IMR-90 (cell line): ENCODE results near the gene LRP6. TPM values are rescaled to one million over a fixed set of nuclear protein-coding genes. Genes with fewer than 3 reads are reported as not detected.
A peak's percentile ranks its signal among the peaks of the same experiment; 100 is the strongest.

Source experiments
- ATAC-seq: fragments of 200-7000 bp; cut with Tn5 transposase; 2 replicates; pipeline ENCODE4 v1.9.1; 2020; ENCODE audit warnings: low read depth, mild to moderate bottlenecking, moderate library complexity
- BruUV-seq: library from RNA; stranded (reverse); fragments of 400-500 nt; replicated peaks from 2 replicates; lab custom pipeline; 2021; lab: Mats Ljungman, UMichigan
- CTCF ChIA-PET: fragments of 300-600 bp; formaldehyde crosslinking; extraction: SDS; loops from one replicate; lab custom pipeline; 2021; ENCODE audit warnings: antibody characterized with exemption; lab: Yijun Ruan, JAX
- POLR2A ChIA-PET: fragments of 300-600 bp; sonication (Branson Sonifier 250); formaldehyde crosslinking; loops from one replicate; lab custom pipeline; 2022; ENCODE audit warnings: antibody characterized with exemption; ENCODE audit not compliant: unreplicated experiment; lab: Charles Lee
- DNase-seq: peaks from one replicate; pipeline ENCODE4 v3.0.0; 2013
- H2AFZ ChIP-seq: replicated peaks from 2 replicates; pipeline ENCODE3; 2013; ENCODE audit warnings: low read length, mild to moderate bottlenecking; ENCODE audit not compliant: poor library complexity
- H2AK5ac ChIP-seq: 2 replicates; pipeline ENCODE4 v1.6.1; 2013; ENCODE audit warnings: low read depth, low read length, inconsistent platforms
- H2AK9ac ChIP-seq: replicated peaks from 2 replicates; pipeline ENCODE3; 2013; ENCODE audit warnings: mild to moderate bottlenecking, low read depth, low read length, moderate library complexity; ENCODE audit not compliant: poor library complexity
- H2BK120ac ChIP-seq: 2 replicates; pipeline ENCODE4 v1.6.1; 2013; ENCODE audit warnings: low read depth, low read length, inconsistent platforms
- H2BK15ac ChIP-seq: 3 replicates; pipeline ENCODE4 v1.6.1; 2013; ENCODE audit warnings: low read depth, low read length, inconsistent platforms
- H2BK20ac ChIP-seq: 2 replicates; pipeline ENCODE4 v1.6.1; 2013; ENCODE audit warnings: low read depth, mild to moderate bottlenecking, inconsistent platforms, low read length, moderate library complexity
- H2BK5ac ChIP-seq: 2 replicates; pipeline ENCODE4 v1.6.1; 2013; ENCODE audit warnings: mild to moderate bottlenecking, low read depth, low read length, inconsistent platforms; ENCODE audit not compliant: poor library complexity, severe bottlenecking
- H3K14ac ChIP-seq: replicated peaks from 2 replicates; pipeline ENCODE4 v1.6.1; 2013; ENCODE audit warnings: low read depth, low read length, inconsistent platforms
- H3K18ac ChIP-seq: 2 replicates; pipeline ENCODE4 v1.6.1; 2013; ENCODE audit warnings: low read depth, low read length, control low read depth
- H3K23ac ChIP-seq: 2 replicates; pipeline ENCODE4 v1.6.1; 2013; ENCODE audit warnings: low read depth, low read length, inconsistent platforms
- H3K27ac ChIP-seq: 2 replicates; pipeline ENCODE4 v1.5.1; 2013; ENCODE audit warnings: mild to moderate bottlenecking, control low read depth, low read length; ENCODE audit not compliant: insufficient read depth
- H3K27me3 ChIP-seq: 2 replicates; pipeline ENCODE4 v1.6.1; 2013; ENCODE audit warnings: low read length; ENCODE audit not compliant: control insufficient read depth, insufficient read depth
- H3K36me3 ChIP-seq: 2 replicates; pipeline ENCODE4 v1.6.1; 2013; ENCODE audit warnings: low read length, mixed read lengths; ENCODE audit not compliant: control insufficient read depth, insufficient read depth
- H3K4ac ChIP-seq: 2 replicates; pipeline ENCODE4 v1.6.1; 2013; ENCODE audit warnings: low read depth, low read length, inconsistent platforms
- H3K4me1 ChIP-seq: 2 replicates; pipeline ENCODE4 v1.6.1; 2013; ENCODE audit warnings: low read length, mixed read lengths; ENCODE audit not compliant: control insufficient read depth, insufficient read depth
- H3K4me2 ChIP-seq: 2 replicates; pipeline ENCODE4 v1.6.1; 2013; ENCODE audit warnings: low read depth, mild to moderate bottlenecking, control low read depth, low read length, moderate library complexity
- H3K4me3 ChIP-seq: 2 replicates; pipeline ENCODE4 v1.5.1; 2013; ENCODE audit warnings: low read depth, mild to moderate bottlenecking, control low read depth, low read length, moderate library complexity; ENCODE audit not compliant: insufficient read depth
- H3K56ac ChIP-seq: 2 replicates; pipeline ENCODE4 v1.6.1; 2013; ENCODE audit warnings: low read length, inconsistent platforms; ENCODE audit not compliant: insufficient read depth; ENCODE audit errors: extremely low read depth
- H3K79me1 ChIP-seq, 2 experiments: 2 replicates each; pipeline ENCODE4 v1.6.1; 2013; ENCODE audit warnings: low read length in 2 of 2, inconsistent platforms in 1 of 2, low read depth in 1 of 2
- H3K9ac ChIP-seq: 2 replicates; pipeline ENCODE4 v1.6.1; 2013; ENCODE audit warnings: low read depth, low read length, control low read depth
- H3K9me1 ChIP-seq: 2 replicates; pipeline ENCODE4 v1.6.1; 2013; ENCODE audit warnings: low read length, inconsistent platforms; ENCODE audit not compliant: insufficient read depth
- H3K9me3 ChIP-seq: 2 replicates; pipeline ENCODE4 v1.6.1; 2013; ENCODE audit warnings: low read length; ENCODE audit not compliant: control insufficient read depth, insufficient read depth
- H4K20me1 ChIP-seq: 2 replicates; pipeline ENCODE4 v1.6.1; 2013; ENCODE audit warnings: low read length, inconsistent platforms; ENCODE audit not compliant: insufficient read depth
- H4K5ac ChIP-seq: 2 replicates; pipeline ENCODE4 v1.6.1; 2013; ENCODE audit warnings: mild to moderate bottlenecking, low read depth, low read length, control low read depth
- H4K8ac ChIP-seq, 2 experiments: 2 replicates each; pipeline ENCODE4 v1.6.1; 2013; ENCODE audit warnings: low read depth in 2 of 2, low read length in 2 of 2, control low read depth in 1 of 2, inconsistent platforms in 1 of 2
- H4K91ac ChIP-seq: 2 replicates; pipeline ENCODE4 v1.6.1; 2013; ENCODE audit warnings: low read depth, low read length, inconsistent platforms; ENCODE audit not compliant: insufficient read depth
- BHLHE40 ChIP-seq: fragments of 150-350 bp; IDR thresholded peaks from 2 replicates; pipeline ENCODE4 v1.6.1; 2016; ENCODE audit warnings: mild to moderate bottlenecking, low read depth, low read length
- CEBPB ChIP-seq: IDR thresholded peaks from 2 replicates; pipeline ENCODE4 v1.6.1; 2012; ENCODE audit warnings: low read depth, low read length, improper control_type of control experiment
- CHD1 ChIP-seq: IDR thresholded peaks from 2 replicates; pipeline ENCODE4 v1.6.1; 2012; ENCODE audit warnings: low read depth, low read length, improper control_type of control experiment
- CTCF ChIP-seq: conservative IDR thresholded peaks from 2 replicates; pipeline ENCODE4 v1.5.1; 2012; ENCODE audit warnings: mild to moderate bottlenecking, low read depth, low read length, improper control_type of control experiment
- ELK1 ChIP-seq: fragments of 150-350 bp; IDR thresholded peaks from 2 replicates; pipeline ENCODE4 v1.6.1; 2016; ENCODE audit warnings: low read depth, mild to moderate bottlenecking, low read length, moderate library complexity, borderline replicate concordance
- FOS ChIP-seq: fragments of 150-350 bp; IDR thresholded peaks from 2 replicates; pipeline ENCODE4 v1.6.1; 2016; ENCODE audit warnings: low read depth, low read length
- MAFK ChIP-seq: IDR thresholded peaks from 2 replicates; pipeline ENCODE4 v1.6.1; 2012; ENCODE audit warnings: low read depth, low read length, improper control_type of control experiment
- MAZ ChIP-seq: IDR thresholded peaks from 2 replicates; pipeline ENCODE4 v1.6.1; 2012; ENCODE audit warnings: low read depth, mild to moderate bottlenecking, low read length, improper control_type of control experiment, moderate library complexity, borderline replicate concordance
- MXI1 ChIP-seq: IDR thresholded peaks from 2 replicates; pipeline ENCODE4 v1.6.1; 2012; ENCODE audit warnings: low read depth, mild to moderate bottlenecking, low read length, moderate library complexity, borderline replicate concordance
- NFE2L2 ChIP-seq: fragments of 150-350 bp; IDR thresholded peaks from 2 replicates; pipeline ENCODE4 v1.6.1; 2016; ENCODE audit warnings: low read depth, mild to moderate bottlenecking, low read length
- POLR2A ChIP-seq: IDR thresholded peaks from 2 replicates; pipeline ENCODE4 v1.6.1; 2012; ENCODE audit warnings: mild to moderate bottlenecking, low read depth, low read length
- RAD21 ChIP-seq: IDR thresholded peaks from 2 replicates; pipeline ENCODE4 v1.6.1; 2012; ENCODE audit warnings: low read length, improper control_type of control experiment
- RCOR1 ChIP-seq: IDR thresholded peaks from 2 replicates; pipeline ENCODE4 v1.6.1; 2012; ENCODE audit warnings: mild to moderate bottlenecking, low read length, improper control_type of control experiment; ENCODE audit not compliant: insufficient replicate concordance
- RFX5 ChIP-seq: IDR thresholded peaks from 2 replicates; pipeline ENCODE4 v1.8.0; 2012; ENCODE audit warnings: low read depth, mild to moderate bottlenecking, low read length, moderate library complexity
- SMC3 ChIP-seq: fragments of 150-350 bp; IDR thresholded peaks from 2 replicates; pipeline ENCODE4 v1.6.1; 2016; ENCODE audit warnings: low read depth, mild to moderate bottlenecking, antibody characterized with exemption, low read length, moderate library complexity
- USF2 ChIP-seq: fragments of 150-350 bp; IDR thresholded peaks from 2 replicates; pipeline ENCODE4 v1.6.1; 2017; ENCODE audit warnings: mild to moderate bottlenecking, antibody characterized with exemption, low read length, low read depth
- WGBS, 2 experiments: methylation state at CpG; one replicate each; pipeline versions ENCODE4 v1.1.5 to v1.1.7; 2013; ENCODE audit warnings: missing lambda C conversion rate in 2 of 2; ENCODE audit not compliant: insufficient read length in 1 of 2; ENCODE audit errors: extremely low coverage in 2 of 2; 5-methylcytosine and 5-hydroxymethylcytosine counted together
- dilution Hi-C: fragments of 300-500 bp; cut with HindIII; formaldehyde crosslinking; loops from one replicate; pipeline ENCODE4 v1.14.3; 2018; ENCODE audit warnings: low sequenced_read_pairs; ENCODE audit not compliant: unreplicated experiment
- in situ Hi-C: fragments of 300-500 bp; cut with MboI; formaldehyde crosslinking; loops from 3 replicates; pipeline ENCODE4 v1.14.3; 2019; ENCODE audit warnings: low sequenced_read_pairs, inconsistent platforms, mixed read lengths
- intact Hi-C: fragments of 100-400 bp; cut with micrococcal nuclease; formaldehyde crosslinking; loops from 2 replicates; pipeline ENCODE4 v1.10.0; 2022
- polyA plus RNA-seq, 3 experiments: library from polyadenylated mRNA; depleted of rRNA; stranded (reverse); fragments of >200 nt; gene quantifications; 2 replicates each; pipeline ENCODE4 v1.2.3, GENCODE V29; 2012; ENCODE audit warnings: low replicate concordance in 1 of 3
- total RNA-seq: library from RNA; depleted of rRNA; stranded (reverse); fragments of >200 nt; gene quantifications from 2 replicates; pipeline ENCODE4 v1.2.3, GENCODE V29; 2012

LRP6 gene
- total and polyA plus RNA-seq, 2 of the 4 experiments (the other 2 are of a cell fraction), result 14.2 to 32.1 TPM

GRCh38 chr12:12267742-12268200 lies 927 bp upstream of the LRP6 start:
- Histone ChIP-seq H2AK9ac (no peak overlapping the region), H3K9ac (peak overlapping the region; percentile 92; the same call in 1 of the 2 replicates), H3K18ac (no peak overlapping the region), H3K14ac (no peak overlapping the region), H4K20me1 (peaks cover 27% of the 10 kb centered on the region), H3K56ac (peak overlapping the region; percentile 78; the same call in 1 of the 2 replicates), H2BK15ac (no peak overlapping the region), H4K91ac (no peak overlapping the region), H4K8ac (peak overlapping the region; percentile 83 to 84; a peak in 2 of 4 replicates), H3K4me3 (peak overlapping the region; percentile 85; the same call in 1 of the 2 replicates), H3K27ac (no peak overlapping the region), H3K36me3 (no peaks in the 10 kb centered on the region), H3K9me1 (peaks cover 5% of the 10 kb centered on the region), H3K4ac (no peak overlapping the region; the same call in 1 of the 2 replicates), H4K5ac (no peak overlapping the region), H2BK5ac (no peak overlapping the region), H2BK120ac (no peak overlapping the region), H2BK20ac (no peak overlapping the region), H3K9me3 (no peaks in the 10 kb centered on the region), H3K4me2 (peak overlapping the region; percentile 52), H3K23ac (peak overlapping the region; percentile 57; the same call in 1 of the 2 replicates), H2AK5ac (no peak overlapping the region), H2AFZ (peak overlapping the region; percentile 52), H3K79me1 (peaks cover 4 to 24% of the 10 kb centered on the region in 2 experiments; a peak in 3 of 4 replicates), H3K4me1 (peaks cover 5% of the 10 kb centered on the region), H3K27me3 (no peaks in the 10 kb centered on the region)
- no TSS peak for BruUV-seq
- no CpG with 5 or more reads among the region's 6 CpGs for WGBS, 2 experiments
- in situ Hi-C loops, result no loop called here
- CTCF ChIA-PET, result no interaction called here
- no peak for DNase-seq
- ATAC-seq, result no peak
- TF ChIP-seq CHD1 (no peak), BHLHE40 (no peak), MAZ (no peak), POLR2A (no peak), ELK1 (no peak), CTCF (no peak), NFE2L2 (no peak), MAFK (no peak), MXI1 (no peak), FOS (no peak), RAD21 (no peak), CEBPB (no peak), RCOR1 (no peak), RFX5 (no peak), SMC3 (no peak), USF2 (no peak)
- dilution Hi-C loops, result no loop called here
- POLR2A ChIA-PET, result no interaction called here
- intact Hi-C loops, result loop anchor here (5.0 kb wide), 3 partner anchors 65 to 185 kb away; no protein-coding TSS in a partner anchor
